Stimulated activated CD4-positive, alpha-beta T cell treated with anti-CD3 and anti-CD28 coated beads, TNF-alpha, amount 100 ng/mL, for 1 hour (primary cell): ENCODE measurements around the gene CFAP45.

Source experiments
- DNase-seq, 3 donors: peaks; one replicate each; pipeline ENCODE4 v3.0.0-alpha.2; 2020; ENCODE audit warnings: low read depth in 3 of 3, low spot score in 1 of 3

CFAP45 gene

GRCh38 chr1:159854693-159855192 is 45.2 kb downstream of the CFAP45 start:
- peak; percentile 21 to 57 (median 48) for DNase-seq

GRCh38 chr1:159854116-159854692 is 45.8 kb downstream of the CFAP45 start:
- DNase-seq, result no peak

DNA sequence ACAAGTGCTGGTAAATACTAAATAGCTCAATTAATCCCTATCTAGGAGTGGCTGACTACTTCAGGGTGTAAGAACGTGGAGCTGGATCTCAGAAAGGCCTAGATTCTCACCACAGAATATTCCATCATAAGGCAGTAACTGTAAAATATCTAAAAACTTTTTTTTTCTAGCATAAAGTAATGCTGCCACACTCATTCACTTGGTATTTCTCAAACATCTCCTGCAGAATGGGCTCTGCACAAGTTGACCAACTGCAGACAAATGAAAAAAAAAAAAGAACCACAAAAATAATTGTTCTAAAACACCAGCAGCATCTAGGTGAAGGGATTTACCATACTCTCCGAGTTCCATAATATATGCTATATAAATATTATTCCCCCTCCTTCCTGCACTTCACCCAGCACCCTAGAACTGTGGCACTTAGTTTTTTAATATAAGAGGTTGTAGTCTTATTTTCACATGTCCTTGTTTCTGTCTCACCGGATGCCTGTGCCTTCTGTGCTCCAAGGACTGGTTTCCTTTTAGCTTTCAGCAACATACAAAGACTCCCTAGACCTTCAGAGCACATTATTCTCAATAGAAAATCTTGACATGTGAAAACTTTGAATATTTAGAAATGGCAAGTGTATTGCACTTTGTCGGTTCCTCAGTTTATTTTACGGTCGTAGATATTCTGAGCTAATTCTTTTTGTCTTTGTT is 46.4 kb downstream of the CFAP45 start:
- no peak for DNase-seq

- no peak for DNase-seq
These were observed 48.6 kb downstream of the CFAP45 start for GRCh38 chr1:159851407-159851806.

DNA sequence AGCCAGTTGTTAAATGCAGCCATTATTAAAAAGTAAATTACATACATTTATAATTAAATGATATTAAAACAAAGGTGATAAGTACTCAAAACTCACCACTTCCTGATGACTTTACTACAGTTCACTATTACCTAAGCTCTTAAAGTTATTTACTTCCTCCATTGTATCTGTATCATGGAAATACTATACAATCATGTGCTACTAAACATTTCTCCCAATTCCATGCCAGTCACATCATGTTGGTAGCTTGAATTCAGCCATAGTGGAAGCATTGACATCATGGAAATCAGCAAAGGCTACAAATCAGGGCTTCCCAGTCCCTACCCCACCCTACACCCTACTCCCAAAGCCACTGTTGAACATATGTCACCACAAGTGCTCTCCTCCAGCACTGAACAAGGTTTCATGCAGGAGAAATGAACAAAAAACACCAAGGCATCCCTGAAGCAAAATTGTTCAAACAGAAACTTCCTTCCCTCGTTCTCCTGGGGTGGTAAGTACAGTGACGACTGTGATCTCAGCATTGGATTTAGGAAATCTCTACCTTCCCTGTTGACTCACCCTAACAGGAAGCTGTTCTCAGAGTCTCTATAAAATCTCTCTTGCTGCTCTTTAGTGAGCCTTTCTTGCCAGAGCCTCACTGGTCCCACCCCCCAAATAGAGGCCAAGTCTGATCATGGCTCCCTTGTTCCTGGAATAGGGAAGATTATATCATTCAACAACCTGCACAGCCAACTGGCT is 50.2 kb downstream of the CFAP45 start:
- no peak for DNase-seq

DNA sequence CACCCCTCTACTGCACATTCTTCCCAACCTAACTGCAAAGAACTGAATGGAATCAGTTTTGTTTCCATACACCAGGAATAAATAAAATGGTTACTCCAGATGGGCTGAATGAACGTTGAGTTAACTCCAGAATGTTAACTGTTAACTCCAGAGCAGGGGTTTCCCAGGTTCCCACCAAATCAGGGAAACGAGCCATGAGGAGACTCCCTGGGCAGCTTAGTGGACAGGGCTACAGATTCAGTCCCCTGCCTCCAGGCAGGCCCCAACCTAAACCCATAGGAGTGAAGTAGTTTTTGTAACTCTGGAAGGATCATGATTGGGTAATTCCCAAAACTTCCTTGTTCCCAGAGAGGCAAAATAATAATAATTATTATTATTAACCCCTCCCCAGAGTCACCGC is 51.6 kb downstream of the CFAP45 start:
- no peak for DNase-seq

GRCh38 chr1:159847231-159847630 is 52.7 kb downstream of the CFAP45 start:
- no peak for DNase-seq

GRCh38 chr1:159845751-159846629 is 54.0 kb downstream of the CFAP45 start:
- no peak for DNase-seq

GRCh38 chr1:159843459-159843858 is 56.5 kb downstream of the CFAP45 start:
- DNase-seq, result no peak

DNA sequence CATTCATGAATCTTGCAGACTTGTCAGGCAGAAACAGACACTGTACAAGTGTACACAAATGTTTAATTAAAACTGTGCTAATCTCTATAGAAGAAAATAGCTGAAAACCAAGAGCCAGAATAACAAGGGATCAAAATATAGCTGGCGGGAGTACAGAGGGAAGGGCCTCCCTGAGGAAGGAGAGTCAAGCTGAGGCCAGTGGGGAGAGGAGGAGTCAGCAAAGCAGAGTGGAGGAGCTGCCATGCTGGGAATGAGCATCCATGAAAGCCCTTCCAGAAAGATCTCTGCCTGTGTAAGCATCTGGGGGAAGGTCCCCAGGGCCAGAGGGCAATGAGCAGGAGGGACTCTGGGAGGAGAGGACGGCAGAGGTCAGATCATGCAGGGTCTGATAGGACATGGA is 58.2 kb downstream of the CFAP45 start:
- DNase-seq, result no peak

DNA sequence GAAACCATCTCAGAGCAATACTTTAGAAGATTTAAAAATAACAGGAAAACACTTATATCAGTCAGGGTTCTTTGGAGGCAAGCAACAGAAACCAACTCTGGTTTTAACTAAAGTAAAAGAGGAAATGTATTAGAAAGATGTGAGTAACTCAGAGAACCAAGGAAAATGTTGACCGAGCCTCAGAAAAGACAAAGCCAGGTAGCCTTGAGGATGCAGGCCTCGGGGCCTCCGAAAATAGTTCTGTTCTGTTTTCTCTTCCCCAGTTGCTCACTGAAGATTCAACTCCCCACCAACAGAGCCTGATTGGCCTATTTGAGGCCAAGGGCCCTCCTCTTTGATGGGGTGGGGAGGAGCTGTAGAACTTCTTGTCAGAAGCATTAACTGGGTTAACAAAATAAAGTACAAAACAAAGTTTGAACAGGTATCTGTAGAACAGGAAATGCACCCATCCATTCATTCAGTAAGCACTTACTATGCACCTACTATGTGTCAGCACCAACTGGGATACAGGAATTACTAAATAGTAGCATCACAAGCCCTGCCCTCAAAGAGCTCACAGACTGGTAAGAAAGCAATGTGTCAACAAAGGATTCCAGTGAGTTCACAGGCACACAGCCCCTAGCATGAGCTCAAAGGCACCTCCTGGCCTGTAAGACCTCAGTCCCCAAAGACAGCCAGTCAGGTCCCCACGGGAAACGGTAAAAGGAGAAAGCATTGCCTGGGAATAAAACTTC is 60.7 kb downstream of the CFAP45 start:
- no peak for DNase-seq

- no peak for DNase-seq
These were observed 61.2 kb downstream of the CFAP45 start for GRCh38 chr1:159838715-159839114.

DNA sequence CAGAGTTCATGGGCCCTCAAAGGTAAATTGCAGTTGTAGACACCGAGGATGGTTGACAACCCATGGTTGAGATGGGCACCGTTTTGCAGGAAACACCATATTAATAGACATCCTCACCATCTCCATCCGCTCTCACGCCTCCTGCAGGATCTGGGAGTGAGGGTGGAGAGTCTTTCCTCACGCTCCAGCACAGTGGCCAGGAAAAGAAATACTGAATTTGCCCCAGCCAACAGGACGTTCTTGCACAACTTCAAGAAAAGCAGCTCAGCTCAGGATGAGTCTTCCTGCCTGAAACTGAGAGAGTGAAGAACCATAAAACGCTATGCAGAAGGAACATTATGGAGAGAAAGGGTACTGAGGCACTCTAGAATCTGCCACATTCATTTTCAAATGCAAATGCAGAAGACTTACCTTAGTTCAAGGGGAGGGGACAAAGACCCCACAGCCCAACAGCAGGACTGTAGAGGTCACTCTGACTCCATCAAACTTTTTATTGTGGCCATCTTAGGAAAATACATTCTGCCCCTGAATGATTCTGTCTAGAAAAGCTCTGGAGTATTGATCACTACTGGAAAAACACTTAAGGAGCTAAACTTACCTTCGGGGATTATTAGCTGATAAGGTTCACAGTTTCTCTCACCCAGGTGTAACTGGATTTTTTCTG is 64.0 kb downstream of the CFAP45 start:
- no peak for DNase-seq

GRCh38 chr1:159835356-159835755 is 64.6 kb downstream of the CFAP45 start:
- DNase-seq, result no peak

DNA sequence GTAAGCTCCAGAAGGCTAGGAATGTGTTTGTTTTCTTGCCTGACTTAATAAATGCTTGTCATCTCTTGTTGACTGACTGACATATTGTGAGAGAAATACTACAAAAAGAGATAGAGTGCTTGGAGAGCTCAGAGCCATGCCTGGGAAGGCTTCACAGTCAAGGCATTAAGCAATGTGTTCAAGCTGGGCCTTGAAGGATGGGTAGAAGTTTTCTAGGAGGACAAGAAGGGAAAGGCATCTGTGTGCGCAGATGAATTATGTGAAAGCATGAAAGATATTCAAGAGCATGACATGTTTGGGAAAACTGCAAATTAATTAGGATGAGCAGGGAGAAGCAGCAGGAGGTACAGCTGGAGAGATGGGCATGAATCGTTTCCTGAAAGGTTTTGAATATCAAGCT is 67.7 kb downstream of the CFAP45 start:
- DNase-seq, result no peak

DNA sequence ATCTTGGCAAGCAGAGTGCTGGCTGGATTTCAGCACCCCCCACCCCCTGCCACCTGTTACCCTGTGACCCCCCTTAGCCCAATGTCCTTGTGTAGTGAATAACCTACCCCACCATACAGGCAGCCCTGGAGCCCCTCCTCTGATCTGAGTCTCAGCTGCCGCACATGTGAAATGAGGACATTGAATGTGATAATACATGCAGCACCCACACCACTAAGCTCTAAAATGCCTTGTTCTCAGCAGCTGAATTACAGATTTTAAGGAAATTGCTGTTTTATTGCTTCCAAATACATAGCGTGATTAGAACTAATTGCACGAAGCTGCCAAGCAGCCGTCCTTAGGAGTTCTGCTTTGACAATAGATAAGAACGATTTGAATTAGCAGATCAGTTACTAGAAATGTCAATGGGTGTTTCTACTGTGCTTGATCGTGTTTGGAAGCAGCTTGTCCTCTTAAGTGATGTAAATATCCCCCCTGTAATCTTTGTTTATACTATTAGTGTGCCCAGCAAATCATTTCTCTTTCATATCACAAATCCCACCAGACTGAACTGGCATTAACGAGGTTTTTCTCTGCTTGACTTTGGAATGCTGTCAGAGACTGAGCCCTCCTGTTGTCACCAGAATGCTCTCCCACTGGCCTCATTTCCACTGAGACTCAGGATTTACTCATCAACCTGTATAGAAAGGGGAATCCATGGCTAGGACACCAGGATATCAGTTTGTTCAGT is 68.4 kb downstream of the CFAP45 start:
- DNase-seq, result no peak

DNA sequence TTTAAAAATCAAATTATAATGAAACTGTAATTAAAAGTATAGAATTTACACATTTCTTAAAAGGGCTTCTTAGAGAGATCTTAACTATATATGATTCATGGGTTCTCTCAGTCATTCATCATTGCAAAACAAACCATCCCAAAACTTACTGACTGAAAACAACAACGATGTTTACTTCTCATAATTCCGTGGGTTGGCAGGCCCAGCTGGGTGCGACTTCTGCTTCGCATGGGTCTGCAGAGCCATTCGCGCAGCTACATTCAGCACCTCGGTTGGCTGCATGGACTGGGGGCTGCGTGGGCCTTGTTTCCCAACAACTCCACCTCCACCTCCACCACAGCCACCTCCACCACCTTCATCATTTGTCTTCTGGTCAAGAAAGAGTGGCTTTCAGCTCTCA is 69.2 kb downstream of the CFAP45 start:
- DNase-seq, result no peak

DNA sequence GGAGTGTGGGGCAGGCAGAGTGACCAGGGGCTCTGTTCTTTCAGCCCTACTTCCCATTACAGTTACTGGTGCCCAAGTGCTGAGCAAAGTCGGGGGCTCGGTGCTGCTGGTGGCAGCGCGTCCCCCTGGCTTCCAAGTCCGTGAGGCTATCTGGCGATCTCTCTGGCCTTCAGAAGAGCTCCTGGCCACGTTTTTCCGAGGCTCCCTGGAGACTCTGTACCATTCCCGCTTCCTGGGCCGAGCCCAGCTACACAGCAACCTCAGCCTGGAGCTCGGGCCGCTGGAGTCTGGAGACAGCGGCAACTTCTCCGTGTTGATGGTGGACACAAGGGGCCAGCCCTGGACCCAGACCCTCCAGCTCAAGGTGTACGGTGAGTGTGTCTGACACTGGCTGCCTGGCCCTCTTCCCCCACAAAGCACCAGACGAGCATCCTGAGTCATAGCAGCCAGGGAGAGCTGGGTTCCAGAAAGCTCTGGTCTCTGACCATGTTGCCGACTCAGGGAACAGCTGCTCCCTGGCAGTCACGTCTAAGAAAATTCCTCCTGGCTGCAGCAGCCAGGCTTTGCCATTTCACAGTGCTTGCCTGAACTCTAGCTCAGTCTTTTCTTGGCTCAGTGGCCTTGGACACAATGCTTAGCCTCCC is 70.0 kb downstream of the CFAP45 start:
- no peak for DNase-seq

- DNase-seq, result no peak
These were observed 70.7 kb downstream of the CFAP45 start for GRCh38 chr1:159829273-159829634.
